PC-9 (cell line): Measurements from ENCODE around the gene NTM. TPM values are rescaled to one million over a fixed set of nuclear protein-coding genes. Genes with fewer than 3 reads are reported as not detected.

Experiments used
- BruUV-seq: library from RNA; stranded (reverse); fragments of 400-500 nt; replicated peaks from 2 replicates; lab custom pipeline; 2021; lab: Mats Ljungman, UMichigan
- CTCF ChIA-PET: fragments of 300-600 bp; sonication (Branson Sonifier 250); formaldehyde crosslinking; loops from one replicate; lab custom pipeline; 2022; ENCODE audit warnings: antibody characterized with exemption; lab: Charles Lee
- POLR2A ChIA-PET: fragments of 300-600 bp; sonication (Branson Sonifier 250); formaldehyde crosslinking; loops from one replicate; lab custom pipeline; 2022; ENCODE audit warnings: antibody characterized with exemption; ENCODE audit not compliant: unreplicated experiment; lab: Charles Lee
- DNase-seq, 2 experiments: peaks; one replicate each; pipeline versions ENCODE4 v3.0.0 to v3.0.0-alpha.2; 2015 to 2022; ENCODE audit warnings: mixed read lengths in 1 of 2
- H2AFZ ChIP-seq: fragments of 200-600 bp; sonication (generic); 2 replicates; pipeline ENCODE4 v1.8.1; 2017; ENCODE audit warnings: antibody characterized with exemption
- H3F3A ChIP-seq: fragments of 200-600 bp; sonication (generic); 2 replicates; pipeline ENCODE4 v1.8.1; 2017; ENCODE audit warnings: antibody characterized with exemption, mild to moderate bottlenecking, low read depth; ENCODE audit not compliant: insufficient read depth
- H3K27ac ChIP-seq: fragments of 200-600 bp; sonication (generic); 2 replicates; pipeline ENCODE4 v1.6.1; 2016; ENCODE audit warnings: mixed run types
- H3K27me3 ChIP-seq: fragments of 200-600 bp; sonication (generic); 2 replicates; pipeline ENCODE4 v1.6.1; 2016; ENCODE audit warnings: low read depth, mixed run types; ENCODE audit not compliant: insufficient read depth
- H3K36me3 ChIP-seq: fragments of 200-600 bp; sonication (generic); 2 replicates; pipeline ENCODE4 v1.6.1; 2016; ENCODE audit warnings: low read depth, mixed run types
- H3K4me1 ChIP-seq: fragments of 200-600 bp; sonication (generic); replicated peaks from 2 replicates; pipeline ENCODE4 v1.6.1; 2016; ENCODE audit warnings: mixed run types; ENCODE audit not compliant: insufficient read depth
- H3K4me2 ChIP-seq: fragments of 200-600 bp; sonication (generic); 2 replicates; pipeline ENCODE4 v1.6.1; 2017; ENCODE audit warnings: mixed run types
- H3K4me3 ChIP-seq: fragments of 200-600 bp; sonication (generic); 2 replicates; pipeline ENCODE4 v1.6.1; 2016; ENCODE audit warnings: mixed run types
- H3K79me2 ChIP-seq: fragments of 200-600 bp; sonication (generic); 2 replicates; pipeline ENCODE4 v1.6.1; 2017; ENCODE audit warnings: low read depth, mixed run types
- H3K9me2 ChIP-seq: fragments of 200-600 bp; sonication (generic); 2 replicates; pipeline ENCODE4 v1.8.1; 2017; ENCODE audit warnings: mild to moderate bottlenecking; ENCODE audit not compliant: insufficient read depth
- H3K9me3 ChIP-seq: fragments of 200-600 bp; sonication (generic); 2 replicates; pipeline ENCODE4 v1.8.1; 2016; ENCODE audit warnings: low read depth; ENCODE audit not compliant: insufficient read depth
- H4K20me1 ChIP-seq: fragments of 200-600 bp; sonication (generic); 2 replicates; pipeline ENCODE4 v1.8.1; 2017; ENCODE audit not compliant: insufficient read depth
- EZH2 ChIP-seq: fragments of 200-600 bp; sonication (generic); IDR thresholded peaks from 2 replicates; pipeline ENCODE4 v1.8.0; 2017; ENCODE audit warnings: antibody characterized with exemption, low read depth
- intact Hi-C: fragments of 100-400 bp; cut with micrococcal nuclease; formaldehyde crosslinking; loops from one replicate; pipeline ENCODE4 v1.10.0; 2022; ENCODE audit not compliant: unreplicated experiment
- total RNA-seq: library from RNA; stranded (reverse); gene quantifications from 2 replicates; pipeline ENCODE4 v1.2.3, GENCODE V29; 2021
- TF ChIP-seq, protein P1 (sequence below): fragments of 200-600 bp; sonication (generic); conservative IDR thresholded peaks from 2 replicates; pipeline ENCODE4 v1.6.1; 2017; ENCODE audit warnings: mixed run types, antibody characterized with exemption, mild to moderate bottlenecking, moderate library complexity

NTM gene
- total RNA-seq, 1 experiment from 2014 or later = not detected

DNA sequence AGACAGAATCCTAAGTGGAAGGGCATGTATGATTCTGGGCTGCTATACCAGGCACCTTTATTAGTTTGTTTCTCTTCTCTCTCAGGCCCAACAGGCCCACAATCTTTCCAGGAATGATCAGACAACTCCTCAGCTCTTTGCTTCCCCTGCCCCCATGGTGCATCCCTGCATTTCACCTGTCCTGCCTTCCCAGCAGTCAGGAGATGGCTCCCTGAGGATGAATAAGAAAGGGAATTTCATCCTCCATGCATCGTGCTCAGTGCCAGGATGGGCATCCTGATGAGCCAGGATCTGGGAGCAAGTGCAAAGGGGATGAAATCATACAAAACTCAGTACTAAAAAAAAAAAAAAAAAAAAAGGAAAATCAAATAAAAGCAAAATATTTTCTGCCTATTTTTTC, 18.6 kb upstream of the NTM start:
- Histone ChIP-seq H3K27ac (no peak overlapping the region), H3F3A (no peaks in the 10 kb centered on the region), H3K9me3 (no peaks in the 10 kb centered on the region), H3K9me2 (no peaks in the 10 kb centered on the region), H2AFZ (no peak overlapping the region), H3K4me3 (no peak overlapping the region), H4K20me1 (no peaks in the 10 kb centered on the region), H3K79me2 (no peaks in the 10 kb centered on the region), H3K4me1 (no peaks in the 10 kb centered on the region), H3K4me2 (no peak overlapping the region), H3K36me3 (no peaks in the 10 kb centered on the region), H3K27me3 (peaks cover 19% of the 10 kb centered on the region)
- no TSS peak for BruUV-seq
- ChIA-PET CTCF (no interaction called here), POLR2A (no interaction called here)
- intact Hi-C loops = no loop called here
- DNase-seq = no peak
- TF ChIP-seq, protein P1, sequence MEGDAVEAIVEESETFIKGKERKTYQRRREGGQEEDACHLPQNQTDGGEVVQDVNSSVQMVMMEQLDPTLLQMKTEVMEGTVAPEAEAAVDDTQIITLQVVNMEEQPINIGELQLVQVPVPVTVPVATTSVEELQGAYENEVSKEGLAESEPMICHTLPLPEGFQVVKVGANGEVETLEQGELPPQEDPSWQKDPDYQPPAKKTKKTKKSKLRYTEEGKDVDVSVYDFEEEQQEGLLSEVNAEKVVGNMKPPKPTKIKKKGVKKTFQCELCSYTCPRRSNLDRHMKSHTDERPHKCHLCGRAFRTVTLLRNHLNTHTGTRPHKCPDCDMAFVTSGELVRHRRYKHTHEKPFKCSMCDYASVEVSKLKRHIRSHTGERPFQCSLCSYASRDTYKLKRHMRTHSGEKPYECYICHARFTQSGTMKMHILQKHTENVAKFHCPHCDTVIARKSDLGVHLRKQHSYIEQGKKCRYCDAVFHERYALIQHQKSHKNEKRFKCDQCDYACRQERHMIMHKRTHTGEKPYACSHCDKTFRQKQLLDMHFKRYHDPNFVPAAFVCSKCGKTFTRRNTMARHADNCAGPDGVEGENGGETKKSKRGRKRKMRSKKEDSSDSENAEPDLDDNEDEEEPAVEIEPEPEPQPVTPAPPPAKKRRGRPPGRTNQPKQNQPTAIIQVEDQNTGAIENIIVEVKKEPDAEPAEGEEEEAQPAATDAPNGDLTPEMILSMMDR = no peak

DNA sequence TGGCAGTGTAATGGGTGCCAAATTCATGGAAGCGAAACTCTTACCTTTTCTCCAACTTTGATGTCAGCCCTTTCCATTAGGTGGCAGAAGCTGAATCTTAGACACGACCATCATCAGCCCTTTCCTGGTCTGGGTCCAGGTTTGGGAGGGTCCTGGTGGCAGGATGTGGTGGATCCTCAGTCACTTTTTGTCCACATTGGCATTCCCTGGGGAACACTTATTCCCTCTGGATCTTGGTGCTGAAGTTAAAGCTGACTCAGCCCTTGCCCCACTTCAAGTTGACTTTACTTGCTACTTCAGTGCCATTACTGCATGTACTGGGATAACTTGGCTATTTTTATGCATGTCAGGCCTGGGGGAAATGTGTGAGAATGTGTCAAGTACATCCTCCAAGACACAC, 16.6 kb upstream of the NTM start:
- H3K27ac ChIP-seq = no peak overlapping the region
- ChIA-PET POLR2A (no interaction called here), CTCF (no interaction called here)
- no peaks in the 10 kb centered on the region for H3F3A ChIP-seq
- TF ChIP-seq EZH2 = no peak
- TF ChIP-seq, protein P1 = no peak
- no peak overlapping the region for H2AFZ ChIP-seq
- no peak overlapping the region for H3K4me3 ChIP-seq
- no peaks in the 10 kb centered on the region for H3K9me3 ChIP-seq
- BruUV-seq = no TSS peak
- no peaks in the 10 kb centered on the region for H3K36me3 ChIP-seq
- intact Hi-C loops = no loop called here
- no peaks in the 10 kb centered on the region for H3K4me1 ChIP-seq
- H4K20me1 ChIP-seq = no peaks in the 10 kb centered on the region
- DNase-seq = no peak
- H3K9me2 ChIP-seq = no peaks in the 10 kb centered on the region
- H3K27me3 ChIP-seq = peaks cover 14% of the 10 kb centered on the region
- no peak overlapping the region for H3K4me2 ChIP-seq
- no peaks in the 10 kb centered on the region for H3K79me2 ChIP-seq

DNA sequence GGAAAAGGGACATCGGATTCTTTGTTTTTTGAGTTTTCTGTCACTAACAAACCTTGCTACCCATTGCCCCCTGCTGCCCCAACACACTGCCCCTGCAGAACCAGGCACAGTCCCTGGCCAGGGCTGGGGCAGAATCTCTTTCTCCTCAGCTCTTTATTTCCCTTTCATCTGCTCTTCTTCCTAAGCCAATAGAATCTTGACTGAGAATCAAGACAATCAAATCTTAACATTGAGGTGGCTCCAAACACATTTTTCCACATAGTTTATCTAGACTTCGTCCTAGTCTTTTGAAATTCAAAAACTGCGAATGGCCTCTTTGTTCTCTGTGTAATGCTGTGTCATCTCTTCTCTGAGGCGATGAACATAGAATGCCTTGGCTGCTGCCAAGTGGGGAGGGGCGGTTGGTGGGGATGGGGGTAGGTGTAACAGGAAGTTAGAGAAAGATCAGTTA, 16.1 kb upstream of the NTM start:
- Histone ChIP-seq H3K4me3 (no peak overlapping the region), H3K9me2 (no peaks in the 10 kb centered on the region), H3K9me3 (no peaks in the 10 kb centered on the region), H4K20me1 (no peaks in the 10 kb centered on the region), H3K4me1 (no peaks in the 10 kb centered on the region), H3K79me2 (no peaks in the 10 kb centered on the region), H3K4me2 (no peak overlapping the region), H3F3A (no peaks in the 10 kb centered on the region), H3K27ac (no peak overlapping the region), H2AFZ (no peak overlapping the region), H3K27me3 (peaks cover 17% of the 10 kb centered on the region), H3K36me3 (no peaks in the 10 kb centered on the region)
- intact Hi-C loops = no loop called here
- TF ChIP-seq, protein P1 = no peak
- no peak for TF ChIP-seq EZH2
- POLR2A ChIA-PET = no interaction called here
- CTCF ChIA-PET = no interaction called here
- DNase-seq = no peak
- no TSS peak for BruUV-seq
